NCI-H2107 (cell line): ENCODE measurements around the gene OR52K1.
"Not testable (repeated sequence)": the region's sequence is repeated elsewhere in the genome, so short reads cannot be mapped to it uniquely, and the experiment has no call there.

Experiments
- DNase-seq: peaks from one replicate; lab custom pipeline; 2025; lab: John Stamatoyannopoulos, UW

Gene OR52K1

GRCh38 chr11:4491878-4492606 lies 9.6 kb downstream of the OR52K1 start:
- no peak for DNase-seq

- DNase-seq: no peak
These were observed 11.0 kb downstream of the OR52K1 start for GRCh38 chr11:4493480-4493818.

- no peak for DNase-seq
These were observed 13.0 kb downstream of the OR52K1 start for GRCh38 chr11:4495487-4495886.

GRCh38 chr11:4495986-4496385 lies 13.5 kb downstream of the OR52K1 start:
- no peak for DNase-seq

GRCh38 chr11:4496557-4497248 lies 14.3 kb downstream of the OR52K1 start:
- no peak for DNase-seq

- DNase-seq: no peak
These were observed 26.4 kb downstream of the OR52K1 start for GRCh38 chr11:4508886-4509285.

GRCh38 chr11:4511282-4512245 lies 29.1 kb downstream of the OR52K1 start:
- no peak for DNase-seq

- no peak for DNase-seq
These were observed 31.8 kb downstream of the OR52K1 start for GRCh38 chr11:4514196-4514595.

- no peak for DNase-seq
These were observed 39.9 kb downstream of the OR52K1 start for GRCh38 chr11:4522339-4522738.

- no peak for DNase-seq
These were observed 40.3 kb downstream of the OR52K1 start for GRCh38 chr11:4522752-4523151.

- no peak for DNase-seq
These were observed 41.2 kb downstream of the OR52K1 start for GRCh38 chr11:4523666-4524065.

GRCh38 chr11:4527926-4528325 lies 45.5 kb downstream of the OR52K1 start:
- no peak for DNase-seq

GRCh38 chr11:4531686-4532085 lies 49.2 kb downstream of the OR52K1 start:
- DNase-seq: not testable (repeated sequence)

GRCh38 chr11:4539603-4540219 lies 57.3 kb downstream of the OR52K1 start:
- DNase-seq: peak; percentile 19

- no peak for DNase-seq
These were observed 58.6 kb downstream of the OR52K1 start for GRCh38 chr11:4541071-4541470.
